ENCODE data around the gene ADAMTSL3. TPM values are rescaled to one million over a fixed set of nuclear protein-coding genes. Genes with fewer than 3 reads are reported as not detected.
"Not testable (repeated sequence)": the region's sequence is repeated elsewhere in the genome, so short reads cannot be mapped to it uniquely, and the experiment has no call there.

Gene ADAMTSL3
- total RNA-seq, 1 donor from 2014 or later = 0.07 TPM

DNA sequence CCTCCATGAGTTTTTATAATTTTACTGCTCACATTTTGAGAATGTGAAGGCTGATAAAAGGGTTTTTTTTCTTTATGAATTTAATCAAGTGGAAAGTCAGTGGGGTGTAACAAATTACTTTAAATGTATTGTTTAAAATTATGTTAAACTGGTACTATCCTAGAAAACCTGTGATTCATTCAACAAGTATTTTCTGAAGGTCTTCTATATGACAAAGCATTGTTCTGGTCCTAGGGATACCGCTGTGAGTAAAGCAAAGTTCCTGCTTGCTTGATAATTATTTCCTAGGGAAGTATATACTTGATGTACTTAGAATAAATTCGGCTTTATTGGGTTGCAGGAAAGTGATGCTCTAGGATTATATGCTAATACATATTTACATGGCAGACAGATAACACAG lies 428.8 kb downstream of the ADAMTSL3 start:
- no peaks in the 10 kb centered on the region for H3K9me3 Mint-ChIP-seq
- intact Hi-C loops (cut with micrococcal nuclease) = no loop called here
- peaks cover 26% of the 10 kb centered on the region for H3K27me3 Mint-ChIP-seq (ENCODE audit: low read depth)
- no peak overlapping the region for H3K27ac Mint-ChIP-seq
- no peaks in the 10 kb centered on the region for H3K36me3 Mint-ChIP-seq (ENCODE audit: low read depth)
- no peak overlapping the region for H3K4me3 Mint-ChIP-seq (ENCODE audit: low read depth)
- H3K4me1 Mint-ChIP-seq (ENCODE audit: low read depth) = peaks cover 11% of the 10 kb centered on the region
- DNase-seq (ENCODE audit: low spot score) = no peak

DNA sequence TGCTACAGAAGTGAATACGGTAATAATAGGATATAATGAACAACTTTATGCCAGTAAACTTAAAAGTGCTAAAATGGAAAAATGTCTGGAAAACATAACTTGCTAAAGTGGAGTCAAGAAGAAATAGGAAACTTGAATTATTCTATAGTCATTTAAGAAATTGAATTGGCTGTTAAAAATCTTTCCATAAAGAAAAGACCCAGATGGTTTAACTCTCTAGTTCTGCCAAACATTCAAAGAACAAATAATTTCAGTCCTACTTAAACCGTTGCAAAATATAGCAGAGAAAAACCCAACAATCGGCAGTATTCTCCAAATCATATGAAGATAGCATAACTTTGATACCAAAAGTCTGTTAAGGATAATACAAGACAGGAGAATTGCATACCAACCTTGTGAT lies 432.1 kb downstream of the ADAMTSL3 start:
- not testable (repeated sequence) for DNase-seq (ENCODE audit: low spot score); H3K36me3 Mint-ChIP-seq (ENCODE audit: low read depth); H3K4me1 Mint-ChIP-seq (ENCODE audit: low read depth)

More for the DNA sequence above, 432.1 kb downstream of the ADAMTSL3 start:
- H3K4me3 Mint-ChIP-seq (ENCODE audit: low read depth); intact Hi-C loops (cut with micrococcal nuclease); H3K27me3 Mint-ChIP-seq (ENCODE audit: low read depth); H3K27ac Mint-ChIP-seq; H3K9me3 Mint-ChIP-seq: not testable (repeated sequence)

Other genes starting within 250 kb of the ADAMTSL3 start
- gene SH3GL3, start 206.8 kb upstream of the ADAMTSL3 start, total RNA-seq = 0.14 TPM in 1 of 2 replicates, not detected in the other

Measured in activated T-helper 2 cell treated with anti-CD3 and anti-CD28 coated beads, Interferon-gamma antibody, Interleukin-2, Interleukin-4, amounts not matched to agents 10 μg/mL and 5 μg/mL and 100 μg/mL, durations not matched to agents 14 hours and 24 hours and 36 hours (primary cell).